Measurements from ENCODE around the gene ESRP2.

ESRP2 gene

DNA sequence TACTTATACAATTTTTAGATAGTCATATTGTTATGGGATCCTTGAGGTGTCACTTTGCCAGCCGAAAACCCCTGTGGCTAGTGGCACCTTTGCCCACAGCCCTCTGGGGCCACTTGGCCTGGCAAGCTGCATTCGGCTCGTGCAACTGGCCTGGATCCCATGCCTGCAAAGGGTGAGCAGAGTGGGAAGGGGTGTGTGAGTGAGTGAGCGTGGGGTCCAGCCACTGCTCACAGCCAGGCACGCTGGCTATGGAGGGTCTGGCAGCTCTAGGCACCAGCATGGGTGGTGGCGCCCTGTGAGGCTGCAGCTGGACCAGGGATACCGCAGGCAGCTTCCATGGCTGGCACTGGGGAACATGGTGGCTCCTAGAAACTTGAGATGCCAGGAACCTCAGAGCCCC lies 49.0 kb downstream of the ESRP2 start:
- intact Hi-C loops (cut with DNase I; ENCODE audit: low total_unique reads), result no loop called here
- H3K27ac ChIP-seq, result no peak overlapping the region
- TF ChIP-seq, protein P1, sequence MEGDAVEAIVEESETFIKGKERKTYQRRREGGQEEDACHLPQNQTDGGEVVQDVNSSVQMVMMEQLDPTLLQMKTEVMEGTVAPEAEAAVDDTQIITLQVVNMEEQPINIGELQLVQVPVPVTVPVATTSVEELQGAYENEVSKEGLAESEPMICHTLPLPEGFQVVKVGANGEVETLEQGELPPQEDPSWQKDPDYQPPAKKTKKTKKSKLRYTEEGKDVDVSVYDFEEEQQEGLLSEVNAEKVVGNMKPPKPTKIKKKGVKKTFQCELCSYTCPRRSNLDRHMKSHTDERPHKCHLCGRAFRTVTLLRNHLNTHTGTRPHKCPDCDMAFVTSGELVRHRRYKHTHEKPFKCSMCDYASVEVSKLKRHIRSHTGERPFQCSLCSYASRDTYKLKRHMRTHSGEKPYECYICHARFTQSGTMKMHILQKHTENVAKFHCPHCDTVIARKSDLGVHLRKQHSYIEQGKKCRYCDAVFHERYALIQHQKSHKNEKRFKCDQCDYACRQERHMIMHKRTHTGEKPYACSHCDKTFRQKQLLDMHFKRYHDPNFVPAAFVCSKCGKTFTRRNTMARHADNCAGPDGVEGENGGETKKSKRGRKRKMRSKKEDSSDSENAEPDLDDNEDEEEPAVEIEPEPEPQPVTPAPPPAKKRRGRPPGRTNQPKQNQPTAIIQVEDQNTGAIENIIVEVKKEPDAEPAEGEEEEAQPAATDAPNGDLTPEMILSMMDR (IDR thresholded peaks at IDR 0.05), result no peak
- no peaks in the 10 kb centered on the region for H3K4me1 ChIP-seq
- H3K27me3 ChIP-seq, result no peaks in the 10 kb centered on the region
- H3K36me3 ChIP-seq, result peaks cover 31 to 94% (median 46%) of the 10 kb centered on the region in 3 donors
- no peak for DNase-seq
- H3K4me3 ChIP-seq, result no peak overlapping the region
- no peaks in the 10 kb centered on the region for H3K9me3 ChIP-seq

DNA sequence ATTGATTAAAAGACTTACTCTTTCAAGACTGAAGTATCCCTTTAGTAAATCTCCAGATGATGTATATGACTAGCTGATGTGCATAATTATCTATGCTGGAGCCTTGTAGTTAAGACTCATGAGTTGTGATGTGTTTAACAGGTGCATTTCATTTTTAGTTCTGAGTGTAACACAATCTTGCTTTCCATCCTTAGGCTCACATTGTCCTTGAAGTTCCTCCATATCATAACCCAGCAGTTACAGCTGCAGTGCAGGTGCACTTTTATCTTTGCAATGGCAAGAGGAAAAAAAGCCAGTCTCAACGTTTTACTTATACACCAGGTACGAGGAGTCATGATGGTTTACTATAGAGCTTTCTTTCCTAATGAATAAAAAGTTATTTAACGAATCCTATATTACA lies 52.9 kb downstream of the ESRP2 start:
- Histone ChIP-seq H3K4me3 (no peak overlapping the region), H3K27ac (no peak overlapping the region), H3K4me1 (no peaks in the 10 kb centered on the region), H3K27me3 (no peaks in the 10 kb centered on the region), H3K36me3 (peaks cover 26 to 90% (median 46%) of the 10 kb centered on the region in 3 donors), H3K9me3 (no peaks in the 10 kb centered on the region)
- no peak for DNase-seq
- intact Hi-C loops (cut with DNase I; ENCODE audit: low total_unique reads), result no loop called here
- TF ChIP-seq, protein P1 (IDR thresholded peaks at IDR 0.05), result no peak

DNA sequence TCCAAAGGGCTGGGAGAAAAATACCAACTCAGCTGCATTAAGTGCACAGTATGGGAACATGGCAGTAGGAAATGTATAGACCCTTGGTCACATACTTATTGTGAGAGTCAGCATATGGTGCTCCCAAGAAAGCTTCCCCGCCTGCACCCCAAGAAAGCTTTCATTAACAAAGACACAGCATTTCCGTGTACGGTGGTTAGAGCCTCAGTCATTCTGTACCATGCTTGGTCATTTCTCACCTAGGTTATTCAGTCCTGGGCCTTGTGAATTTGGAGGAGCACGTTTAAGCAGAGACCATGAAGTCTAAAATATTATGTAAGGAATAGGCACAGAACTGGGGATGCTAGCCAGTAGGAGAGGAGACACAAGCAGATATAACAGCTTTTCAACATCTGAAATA lies 56.1 kb downstream of the ESRP2 start:
- Histone ChIP-seq H3K4me1 (no peaks in the 10 kb centered on the region), H3K36me3 (peaks cover 31 to 80% (median 34%) of the 10 kb centered on the region in 3 donors), H3K27ac (no peak overlapping the region), H3K9me3 (no peaks in the 10 kb centered on the region), H3K27me3 (no peaks in the 10 kb centered on the region), H3K4me3 (no peak overlapping the region)
- no peak for DNase-seq
- TF ChIP-seq, protein P1 (IDR thresholded peaks at IDR 0.05), result no peak
- intact Hi-C loops (cut with DNase I; ENCODE audit: low total_unique reads), result no loop called here

DNA sequence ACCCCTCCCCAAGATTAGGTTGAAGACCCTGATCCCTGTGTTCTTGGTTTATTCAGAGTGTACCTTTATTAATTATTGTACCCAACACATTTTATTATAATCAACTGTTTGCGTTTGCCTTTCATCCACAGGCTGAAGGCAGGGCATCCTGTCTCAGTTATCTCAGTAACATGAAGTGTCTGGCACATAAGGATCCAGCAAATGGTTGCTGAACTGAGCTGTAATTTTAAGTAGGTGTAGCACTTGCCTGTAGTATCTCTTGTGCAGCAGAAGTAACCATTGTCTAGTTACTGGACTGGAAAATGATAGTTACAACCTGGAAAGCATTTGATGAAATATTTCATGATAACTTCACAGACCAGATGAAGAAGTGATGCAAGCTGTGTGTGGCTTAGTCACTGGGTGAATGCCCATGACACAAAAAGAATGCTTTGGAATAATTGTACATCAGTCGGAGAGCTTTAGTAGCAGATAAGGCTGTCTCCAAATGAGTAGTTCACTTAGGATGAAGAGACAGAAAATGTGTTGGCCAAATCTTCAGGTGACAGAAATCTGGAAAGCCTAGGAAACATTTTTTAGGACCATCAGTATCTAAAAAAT lies 56.6 kb downstream of the ESRP2 start:
- intact Hi-C loops (cut with DNase I; ENCODE audit: low total_unique reads), result no loop called here
- Histone ChIP-seq H3K9me3 (no peaks in the 10 kb centered on the region), H3K4me3 (no peak overlapping the region), H3K4me1 (no peaks in the 10 kb centered on the region), H3K27ac (no peak overlapping the region), H3K27me3 (no peaks in the 10 kb centered on the region), H3K36me3 (peaks cover 30 to 80% (median 35%) of the 10 kb centered on the region in 3 donors)
- DNase-seq, result no peak
- TF ChIP-seq, protein P1 (IDR thresholded peaks at IDR 0.05), result no peak

All from tibial artery (tissue), 4 donors.